Sigmoid colon (tissue), 4 donors: ENCODE data around the gene UQCRH.
"Not testable (repeated sequence)": the region's sequence is repeated elsewhere in the genome, so short reads cannot be mapped to it uniquely, and the experiment has no call there.

ENCODE experiments used
- POLR2A ChIP-seq, 2 donors: fragments of 450-650 bp; IDR thresholded peaks; one replicate each; pipeline ENCODE4 v1.6.1; 2016; ENCODE audit warnings: antibody characterized with exemption in 2 of 2, mild to moderate bottlenecking in 2 of 2, moderate library complexity in 2 of 2
- POLR2AphosphoS5 ChIP-seq, 4 donors: sonication (generic); formaldehyde crosslinking; IDR thresholded peaks; one replicate each; pipeline ENCODE4 v1.6.1; 2017; ENCODE audit warnings: antibody characterized with exemption in 4 of 4
- TF ChIP-seq, protein P1 (sequence below), 4 experiments: fragments of 450-650 bp in 3 of 4; fragments of 200-600 bp in 1 of 4; IDR thresholded peaks; one replicate each; pipeline ENCODE4 v1.5.1; 2016 to 2019; ENCODE audit warnings: antibody characterized with exemption in 4 of 4, mild to moderate bottlenecking in 3 of 4, moderate library complexity in 2 of 4

DNA sequence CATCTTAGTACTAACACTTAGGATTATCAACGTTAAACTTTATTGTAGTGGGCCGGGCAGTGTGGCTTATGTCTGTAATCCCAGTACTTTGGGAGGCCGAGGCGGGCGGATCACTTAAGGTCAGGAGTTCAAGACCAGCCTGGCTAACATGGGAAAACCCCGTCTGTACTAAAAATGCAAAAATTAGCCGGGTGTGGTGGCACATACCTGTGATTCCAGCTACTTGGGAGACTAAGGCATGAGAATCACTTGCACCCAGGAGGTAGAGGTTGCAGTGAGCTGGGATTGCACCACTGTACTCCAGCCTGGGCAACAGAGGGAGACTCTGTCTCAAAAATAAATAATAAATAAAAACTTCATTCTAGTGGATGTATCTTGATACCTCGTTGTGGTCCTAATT lies 62.3 kb downstream of the UQCRH start:
- not testable (repeated sequence) for TF ChIP-seq POLR2A, POLR2AphosphoS5 (IDR thresholded peaks at IDR 0.05)
- TF ChIP-seq, protein P1, sequence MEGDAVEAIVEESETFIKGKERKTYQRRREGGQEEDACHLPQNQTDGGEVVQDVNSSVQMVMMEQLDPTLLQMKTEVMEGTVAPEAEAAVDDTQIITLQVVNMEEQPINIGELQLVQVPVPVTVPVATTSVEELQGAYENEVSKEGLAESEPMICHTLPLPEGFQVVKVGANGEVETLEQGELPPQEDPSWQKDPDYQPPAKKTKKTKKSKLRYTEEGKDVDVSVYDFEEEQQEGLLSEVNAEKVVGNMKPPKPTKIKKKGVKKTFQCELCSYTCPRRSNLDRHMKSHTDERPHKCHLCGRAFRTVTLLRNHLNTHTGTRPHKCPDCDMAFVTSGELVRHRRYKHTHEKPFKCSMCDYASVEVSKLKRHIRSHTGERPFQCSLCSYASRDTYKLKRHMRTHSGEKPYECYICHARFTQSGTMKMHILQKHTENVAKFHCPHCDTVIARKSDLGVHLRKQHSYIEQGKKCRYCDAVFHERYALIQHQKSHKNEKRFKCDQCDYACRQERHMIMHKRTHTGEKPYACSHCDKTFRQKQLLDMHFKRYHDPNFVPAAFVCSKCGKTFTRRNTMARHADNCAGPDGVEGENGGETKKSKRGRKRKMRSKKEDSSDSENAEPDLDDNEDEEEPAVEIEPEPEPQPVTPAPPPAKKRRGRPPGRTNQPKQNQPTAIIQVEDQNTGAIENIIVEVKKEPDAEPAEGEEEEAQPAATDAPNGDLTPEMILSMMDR (IDR thresholded peaks at IDR 0.05), result not testable (repeated sequence)
